GM12891 (cell line): ENCODE measurements around the gene DDX56.

Experiments used
- POLR2A ChIP-seq: IDR thresholded peaks from 2 replicates; pipeline ENCODE4 v1.6.1; 2011; ENCODE audit warnings: low read depth, low read length, control low read depth
- POLR2AphosphoS5 ChIP-seq: IDR thresholded peaks from 2 replicates; pipeline ENCODE4 v1.6.1; 2011; ENCODE audit warnings: low read depth, low read length, control low read depth
- TAF1 ChIP-seq: IDR thresholded peaks from 2 replicates; pipeline ENCODE4 v1.6.1; 2011; ENCODE audit warnings: low read depth, low read length, control low read depth

- no peak for TF ChIP-seq POLR2A
- TF ChIP-seq TAF1, result no peak
- no peak; the same call in 1 of the 2 replicates for TF ChIP-seq POLR2AphosphoS5
These were observed 5.8 kb downstream of the DDX56 start for GRCh38 chr7:44567884-44568283.
